ENCODE results near the gene ZBTB21.

The ZBTB21 gene

DNA sequence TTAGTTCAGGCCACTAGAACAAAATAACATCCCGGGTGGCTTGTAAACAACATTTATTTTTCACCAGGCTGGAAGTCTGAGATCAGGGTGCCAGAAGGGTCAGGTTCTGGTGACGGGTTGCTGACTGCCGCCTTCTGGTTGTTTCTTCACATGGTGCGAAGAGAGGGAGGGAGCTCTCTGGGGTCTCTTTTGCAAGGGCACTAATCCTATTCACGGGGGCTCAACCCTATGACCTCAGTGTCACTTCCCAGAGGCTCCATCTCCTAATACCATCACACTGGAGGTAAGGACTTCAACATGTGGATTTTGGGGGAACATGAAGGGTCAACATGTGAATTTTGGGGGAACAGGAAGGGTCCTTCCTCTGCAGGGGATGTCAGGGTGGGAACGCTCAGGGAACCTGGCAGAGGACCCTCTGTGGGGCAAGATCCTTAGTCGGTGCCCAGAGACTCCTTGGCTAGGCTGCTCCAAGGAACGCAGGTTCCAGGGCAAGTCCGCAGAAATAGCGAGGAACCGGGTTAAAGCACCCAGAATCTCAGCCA is 47.7 kb downstream of the ZBTB21 start:
- no peak overlapping the region for H2AFZ ChIP-seq (ENCODE audit: low read length)
- H2AK5ac ChIP-seq (ENCODE audit: low read depth, low read length) = no peak overlapping the region
- no peak overlapping the region for H3K9ac ChIP-seq (ENCODE audit: low read depth, low read length, poor library complexity)
- no peak overlapping the region for H4K91ac ChIP-seq (ENCODE audit: low read depth, low read length, poor library complexity)
- H3K9me3 ChIP-seq (replicated peaks in 1 of 2; ENCODE audit: control insufficient read depth in 2 of 2, insufficient read depth in 1 of 2, low read depth in 1 of 2, low read length in 2 of 2) = no peaks in the 10 kb centered on the region
- no peak overlapping the region for H3K4ac ChIP-seq (ENCODE audit: low read length)
- peaks cover 7 to 9% of the 10 kb centered on the region in 2 donors for H3K4me1 ChIP-seq (ENCODE audit: control insufficient read depth in 2 of 2, insufficient read depth in 1 of 2, low read depth in 1 of 2, low read length in 2 of 2)
- no peak overlapping the region for H3K23ac ChIP-seq (ENCODE audit: low read depth, low read length, poor library complexity)
- H2BK12ac ChIP-seq (ENCODE audit: low read length) = no peak overlapping the region
- no peaks in the 10 kb centered on the region for H3K36me3 ChIP-seq (replicated peaks in 1 of 2; ENCODE audit: control insufficient read depth in 2 of 2, insufficient read depth in 2 of 2, low read length in 2 of 2)
- no peak overlapping the region for H2BK5ac ChIP-seq (ENCODE audit: low read length)
- no peaks in the 10 kb centered on the region for H3K79me1 ChIP-seq (ENCODE audit: low read depth, low read length)
- no peak overlapping the region for H3K18ac ChIP-seq (ENCODE audit: low read length)
- H2BK15ac ChIP-seq (ENCODE audit: low read length) = no peak overlapping the region
- H3K14ac ChIP-seq (ENCODE audit: low read length) = no peak overlapping the region
- no peak overlapping the region for H2BK120ac ChIP-seq (ENCODE audit: low read depth, low read length)
- no peak overlapping the region for H3K4me2 ChIP-seq (ENCODE audit: insufficient read depth, low read length, poor library complexity, severe bottlenecking)
- WGBS, 2 donors (ENCODE audit: extremely low coverage in 2 of 2, insufficient read length in 2 of 2, insufficient replicate concordance in 1 of 2) = no CpG with 5 or more reads among the region's 11 CpGs
- H3K27ac ChIP-seq (replicated peaks; ENCODE audit: low read length) = no peak overlapping the region
- no peak overlapping the region for H4K8ac ChIP-seq (ENCODE audit: low read depth, low read length)
- H3K4me3 ChIP-seq (ENCODE audit: low read length in 2 of 2) = no peak overlapping the region
- H3K27me3 ChIP-seq (ENCODE audit: control insufficient read depth in 3 of 3, insufficient read depth in 3 of 3, low read depth in 1 of 3, low read length in 3 of 3) = no peaks in the 10 kb centered on the region
- no peak for DNase-seq (ENCODE audit: low spot score)

DNA sequence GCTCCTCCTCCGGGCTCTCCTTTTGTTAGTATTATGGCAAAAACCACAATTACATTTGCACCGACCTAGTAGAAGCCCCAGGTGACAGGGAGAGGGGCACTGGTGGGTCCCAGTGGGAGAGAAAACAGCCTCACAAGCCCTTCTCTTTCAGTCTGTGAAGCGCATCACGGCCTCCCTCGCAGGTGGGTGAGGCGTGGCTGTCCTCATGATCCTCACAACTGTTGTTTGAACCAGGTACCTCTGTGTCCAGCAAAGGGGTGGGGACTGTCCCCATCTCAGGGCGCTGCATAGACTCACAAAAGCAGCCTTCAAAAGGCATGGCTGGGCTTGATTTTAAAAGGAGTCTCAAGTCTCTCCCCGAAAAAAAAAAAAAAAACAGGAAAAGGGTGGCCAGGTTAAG is 48.4 kb downstream of the ZBTB21 start:
- Histone ChIP-seq H2BK15ac (ENCODE audit: low read length) (no peak overlapping the region), H2BK12ac (ENCODE audit: low read length) (no peak overlapping the region), H4K91ac (ENCODE audit: low read depth, low read length, poor library complexity) (no peak overlapping the region), H3K9me3 (replicated peaks in 1 of 2; ENCODE audit: control insufficient read depth in 2 of 2, insufficient read depth in 1 of 2, low read depth in 1 of 2, low read length in 2 of 2) (no peaks in the 10 kb centered on the region), H2AFZ (ENCODE audit: low read length) (peak overlapping the region; percentile 36), H3K27me3 (ENCODE audit: control insufficient read depth in 3 of 3, insufficient read depth in 3 of 3, low read depth in 1 of 3, low read length in 3 of 3) (no peaks in the 10 kb centered on the region), H2AK5ac (ENCODE audit: low read depth, low read length) (peak overlapping the region; percentile 48), H3K79me1 (ENCODE audit: low read depth, low read length) (no peaks in the 10 kb centered on the region), H3K9ac (ENCODE audit: low read depth, low read length, poor library complexity) (no peak overlapping the region), H2BK5ac (ENCODE audit: low read length) (no peak overlapping the region), H3K4ac (ENCODE audit: low read length) (no peak overlapping the region), H3K4me1 (ENCODE audit: control insufficient read depth in 2 of 2, insufficient read depth in 1 of 2, low read depth in 1 of 2, low read length in 2 of 2) (peaks cover 5 to 7% of the 10 kb centered on the region in 2 donors), H3K27ac (replicated peaks; ENCODE audit: low read length) (no peak overlapping the region), H3K36me3 (replicated peaks in 1 of 2; ENCODE audit: control insufficient read depth in 2 of 2, insufficient read depth in 2 of 2, low read length in 2 of 2) (no peaks in the 10 kb centered on the region), H2BK120ac (ENCODE audit: low read depth, low read length) (no peak overlapping the region), H4K8ac (ENCODE audit: low read depth, low read length) (no peak overlapping the region), H3K18ac (ENCODE audit: low read length) (peak overlapping the region; percentile 20), H3K23ac (ENCODE audit: low read depth, low read length, poor library complexity) (no peak overlapping the region), H3K14ac (ENCODE audit: low read length) (no peak overlapping the region), H3K4me3 (ENCODE audit: low read length in 2 of 2) (no peak overlapping the region), H3K4me2 (ENCODE audit: insufficient read depth, low read length, poor library complexity, severe bottlenecking) (no peak overlapping the region)
- no peak for DNase-seq (ENCODE audit: low spot score)
- no CpG with 5 or more reads among the region's 8 CpGs for WGBS, 2 donors (ENCODE audit: extremely low coverage in 2 of 2, insufficient read length in 2 of 2, insufficient replicate concordance in 1 of 2)

DNA sequence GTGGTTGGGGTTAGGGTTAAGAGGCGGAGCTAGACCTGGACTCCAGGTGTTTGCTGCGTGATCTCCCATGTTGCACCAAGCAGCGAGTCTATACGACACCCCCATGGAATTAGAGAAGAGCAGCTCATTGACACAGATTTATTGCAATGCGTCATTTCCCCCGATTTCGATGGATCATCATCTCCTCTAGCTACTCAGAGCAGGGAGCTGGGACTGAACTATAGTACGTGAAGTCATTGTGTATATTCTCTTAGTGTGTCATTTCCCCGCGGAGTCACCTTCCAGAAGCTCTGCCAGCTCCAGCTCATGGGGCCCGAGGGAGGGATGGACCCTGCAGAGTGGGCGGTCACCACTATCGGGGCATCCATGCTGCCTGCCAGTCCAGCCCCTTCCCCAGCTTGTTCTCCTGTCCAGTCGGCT is 48.9 kb downstream of the ZBTB21 start:
- DNase-seq (ENCODE audit: low spot score) = no peak
- H2AFZ ChIP-seq (ENCODE audit: low read length) = peak overlapping the region; percentile 36
- no peak overlapping the region for H4K8ac ChIP-seq (ENCODE audit: low read depth, low read length)
- no peak overlapping the region for H2BK120ac ChIP-seq (ENCODE audit: low read depth, low read length)
- no peak overlapping the region for H3K9ac ChIP-seq (ENCODE audit: low read depth, low read length, poor library complexity)
- no peaks in the 10 kb centered on the region for H3K79me1 ChIP-seq (ENCODE audit: low read depth, low read length)
- H3K4me1 ChIP-seq (ENCODE audit: control insufficient read depth in 2 of 2, insufficient read depth in 1 of 2, low read depth in 1 of 2, low read length in 2 of 2) = peaks cover 5 to 7% of the 10 kb centered on the region in 2 donors
- H3K18ac ChIP-seq (ENCODE audit: low read length) = no peak overlapping the region
- no peaks in the 10 kb centered on the region for H3K9me3 ChIP-seq (replicated peaks in 1 of 2; ENCODE audit: control insufficient read depth in 2 of 2, insufficient read depth in 1 of 2, low read depth in 1 of 2, low read length in 2 of 2)
- no peak overlapping the region for H4K91ac ChIP-seq (ENCODE audit: low read depth, low read length, poor library complexity)
- H3K36me3 ChIP-seq (replicated peaks in 1 of 2; ENCODE audit: control insufficient read depth in 2 of 2, insufficient read depth in 2 of 2, low read length in 2 of 2) = no peaks in the 10 kb centered on the region
- no peak overlapping the region for H2BK15ac ChIP-seq (ENCODE audit: low read length)
- no peak overlapping the region for H2BK5ac ChIP-seq (ENCODE audit: low read length)
- WGBS, 2 donors (ENCODE audit: extremely low coverage in 2 of 2, insufficient read length in 2 of 2, insufficient replicate concordance in 1 of 2) = no CpG with 5 or more reads among the region's 14 CpGs
- no peak overlapping the region for H3K23ac ChIP-seq (ENCODE audit: low read depth, low read length, poor library complexity)
- no peak overlapping the region for H2BK12ac ChIP-seq (ENCODE audit: low read length)
- no peaks in the 10 kb centered on the region for H3K27me3 ChIP-seq (ENCODE audit: control insufficient read depth in 3 of 3, insufficient read depth in 3 of 3, low read depth in 1 of 3, low read length in 3 of 3)
- H3K14ac ChIP-seq (ENCODE audit: low read length) = no peak overlapping the region
- H3K4me2 ChIP-seq (ENCODE audit: insufficient read depth, low read length, poor library complexity, severe bottlenecking) = no peak overlapping the region
- H3K27ac ChIP-seq (replicated peaks; ENCODE audit: low read length) = no peak overlapping the region
- H3K4me3 ChIP-seq (ENCODE audit: low read length in 2 of 2) = no peak overlapping the region
- no peak overlapping the region for H3K4ac ChIP-seq (ENCODE audit: low read length)
- H2AK5ac ChIP-seq (ENCODE audit: low read depth, low read length) = peak overlapping the region; percentile 48

DNA sequence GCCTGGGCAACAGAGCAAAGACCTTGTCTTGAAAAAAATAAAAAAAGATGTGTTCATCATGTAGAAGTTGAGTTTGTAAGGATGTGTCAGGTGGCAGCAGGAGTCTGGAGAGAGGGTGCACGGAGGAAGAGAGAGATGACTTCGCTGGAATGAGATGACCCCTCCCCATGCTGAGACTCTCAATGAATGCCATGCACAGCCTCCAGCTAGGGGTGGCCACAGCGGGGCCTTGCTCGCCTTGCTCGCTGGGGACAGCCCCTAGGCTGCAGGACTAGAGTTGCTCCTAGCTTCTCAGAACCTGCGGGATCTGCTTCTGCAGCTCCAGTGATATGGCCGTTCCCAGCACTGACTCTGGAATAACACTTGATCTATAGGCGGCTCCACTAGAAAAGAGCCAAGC is 49.8 kb downstream of the ZBTB21 start:
- H3K4ac ChIP-seq (ENCODE audit: low read length) = no peak overlapping the region
- no peak overlapping the region for H3K18ac ChIP-seq (ENCODE audit: low read length)
- H3K14ac ChIP-seq (ENCODE audit: low read length) = no peak overlapping the region
- no peaks in the 10 kb centered on the region for H3K9me3 ChIP-seq (replicated peaks in 1 of 2; ENCODE audit: control insufficient read depth in 2 of 2, insufficient read depth in 1 of 2, low read depth in 1 of 2, low read length in 2 of 2)
- no peak overlapping the region for H3K4me2 ChIP-seq (ENCODE audit: insufficient read depth, low read length, poor library complexity, severe bottlenecking)
- no peak overlapping the region for H3K23ac ChIP-seq (ENCODE audit: low read depth, low read length, poor library complexity)
- H3K27me3 ChIP-seq (ENCODE audit: control insufficient read depth in 3 of 3, insufficient read depth in 3 of 3, low read depth in 1 of 3, low read length in 3 of 3) = no peaks in the 10 kb centered on the region
- no peak overlapping the region for H2BK120ac ChIP-seq (ENCODE audit: low read depth, low read length)
- no CpG with 5 or more reads among the region's 8 CpGs for WGBS, 2 donors (ENCODE audit: extremely low coverage in 2 of 2, insufficient read length in 2 of 2, insufficient replicate concordance in 1 of 2)
- H3K36me3 ChIP-seq (replicated peaks in 1 of 2; ENCODE audit: control insufficient read depth in 2 of 2, insufficient read depth in 2 of 2, low read length in 2 of 2) = no peaks in the 10 kb centered on the region
- no peak overlapping the region for H2BK15ac ChIP-seq (ENCODE audit: low read length)
- no peak overlapping the region for H2BK12ac ChIP-seq (ENCODE audit: low read length)
- H2AFZ ChIP-seq (ENCODE audit: low read length) = peak overlapping the region; percentile 21
- no peak for DNase-seq (ENCODE audit: low spot score)
- no peaks in the 10 kb centered on the region for H3K79me1 ChIP-seq (ENCODE audit: low read depth, low read length)
- no peak overlapping the region for H3K27ac ChIP-seq (replicated peaks; ENCODE audit: low read length)
- no peak overlapping the region for H4K91ac ChIP-seq (ENCODE audit: low read depth, low read length, poor library complexity)
- H4K8ac ChIP-seq (ENCODE audit: low read depth, low read length) = no peak overlapping the region
- no peak overlapping the region for H2BK5ac ChIP-seq (ENCODE audit: low read length)
- no peak overlapping the region for H3K4me3 ChIP-seq (ENCODE audit: low read length in 2 of 2)
- peaks cover 4 to 5% of the 10 kb centered on the region in 2 donors for H3K4me1 ChIP-seq (ENCODE audit: control insufficient read depth in 2 of 2, insufficient read depth in 1 of 2, low read depth in 1 of 2, low read length in 2 of 2)
- H3K9ac ChIP-seq (ENCODE audit: low read depth, low read length, poor library complexity) = no peak overlapping the region
- H2AK5ac ChIP-seq (ENCODE audit: low read depth, low read length) = no peak overlapping the region

Data from neuronal stem cell (in vitro differentiated cells).